GM12872 (cell line): ENCODE measurements around the gene PARP12.

Experiments
- CTCF ChIP-seq: IDR thresholded peaks from 3 replicates; pipeline ENCODE4 v1.5.1; 2011; ENCODE audit warnings: low read depth, mild to moderate bottlenecking, low read length, moderate library complexity; ENCODE audit not compliant: insufficient read depth

Gene PARP12

DNA sequence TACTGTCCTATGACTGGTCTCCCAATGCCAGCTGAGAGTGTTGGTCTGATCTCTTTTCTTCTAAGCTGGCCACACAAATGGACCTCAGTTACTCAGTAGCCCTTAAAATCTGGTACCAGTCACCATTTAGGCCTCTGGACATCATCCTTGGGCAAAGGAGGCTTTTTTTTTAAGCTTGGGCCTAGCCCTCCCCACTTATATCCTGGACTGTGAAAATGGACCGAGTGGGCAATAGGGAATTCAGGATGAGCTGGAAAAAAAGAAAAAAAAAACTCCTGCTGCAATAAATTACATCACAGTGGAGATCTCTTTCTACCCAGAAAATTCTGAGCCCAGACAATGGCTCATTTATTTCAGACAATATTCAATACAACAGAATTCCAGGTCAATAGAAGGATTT lies 68.4 kb downstream of the PARP12 start:
- no peak for TF ChIP-seq CTCF

GRCh38 chr7:139993592-139993991 lies 69.2 kb downstream of the PARP12 start:
- no peak for TF ChIP-seq CTCF

- TF ChIP-seq CTCF, result no peak
Measured at GRCh38 chr7:139993169-139993568, 69.6 kb downstream of the PARP12 start.

DNA sequence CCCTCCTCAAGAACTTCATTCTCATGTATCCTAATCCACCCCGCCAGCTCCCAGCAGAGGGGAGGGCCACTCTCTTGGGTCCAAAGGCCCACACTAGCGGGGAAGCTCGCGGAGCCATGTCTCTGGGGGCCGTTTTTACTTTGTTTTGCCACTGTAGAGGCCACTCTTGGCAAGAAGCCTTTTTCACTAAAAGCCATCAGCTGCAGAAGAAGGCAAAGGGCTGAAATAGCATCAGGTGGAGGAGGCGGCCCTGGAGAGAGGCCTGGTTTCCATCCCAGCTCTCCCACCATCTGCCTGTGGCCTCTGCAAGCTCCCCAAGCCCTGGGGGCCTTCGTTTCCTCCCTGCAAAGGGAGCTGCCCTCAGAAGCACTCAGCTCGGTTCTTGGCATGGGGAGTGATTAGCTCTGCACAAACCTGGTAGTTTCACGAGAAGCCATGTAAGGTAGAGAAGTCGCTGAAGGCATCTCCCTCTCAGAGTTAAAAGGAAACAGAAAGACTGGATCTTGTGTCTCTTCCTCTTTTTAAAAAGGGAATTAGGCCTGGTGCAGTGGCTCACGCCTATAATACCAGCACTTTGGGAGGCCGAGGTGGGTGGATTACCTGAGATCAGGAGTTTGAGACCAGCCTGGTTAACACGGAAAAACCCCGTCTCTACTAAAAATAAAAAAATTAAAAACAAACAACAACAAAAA lies 70.3 kb downstream of the PARP12 start:
- no peak for TF ChIP-seq CTCF

DNA sequence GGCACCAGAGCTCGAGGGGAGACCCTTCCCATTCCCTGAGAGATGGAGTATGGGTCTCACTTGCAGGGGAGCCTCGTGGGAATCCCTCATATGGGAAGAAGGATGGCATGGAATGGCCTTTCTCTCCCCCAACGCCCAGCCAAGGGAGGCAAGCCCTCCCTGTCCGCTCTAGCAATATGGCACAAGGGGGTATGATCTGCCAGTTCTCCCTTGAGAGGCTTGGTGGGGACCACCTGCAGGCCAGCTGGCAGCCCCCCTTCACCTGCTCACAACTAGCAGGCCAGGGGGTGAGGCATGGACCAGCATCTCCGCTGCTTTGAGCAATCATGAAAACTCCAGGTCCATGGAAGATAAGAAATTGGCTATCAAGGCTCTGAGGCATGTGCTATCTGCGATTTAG lies 70.8 kb downstream of the PARP12 start:
- TF ChIP-seq CTCF, result no peak

- no peak for TF ChIP-seq CTCF
Measured at GRCh38 chr7:139991269-139991666, 71.5 kb downstream of the PARP12 start.

- TF ChIP-seq CTCF, result no peak
Measured at GRCh38 chr7:139990571-139991268, 72.0 kb downstream of the PARP12 start.
